Adrenal gland (tissue), 12 donors: ENCODE results near the gene NDUFB11. TPM values are rescaled to one million over a fixed set of nuclear protein-coding genes. Genes with fewer than 3 reads are reported as not detected.

Source experiments
- DNase-seq, 7 donors: peaks; one replicate each; pipeline ENCODE4 v3.0.0-alpha.2; 2019 to 2020
- H3K27ac ChIP-seq, 5 donors: fragments of 200-600 bp; sonication (generic) in 4 of 5; 1 replicate in 3 of 5; 2 replicates in 2 of 5; pipeline versions ENCODE4 v1.5.1 to v1.8.0; 2016 to 2020; ENCODE audit warnings: mild to moderate bottlenecking in 1 of 5
- H3K27me3 ChIP-seq: fragments of 200-600 bp; 2 replicates; pipeline ENCODE4 v1.8.0; 2021
- H3K36me3 ChIP-seq, 2 donors: fragments of 200-600 bp; replicated peaks in 1 of 2; 1 replicate in 1 of 2; 2 replicates in 1 of 2; pipeline versions ENCODE4 v1.5.1 to v1.8.0; 2018 to 2022
- H3K4me1 ChIP-seq, 2 donors: fragments of 200-600 bp; replicated peaks in 1 of 2; 1 replicate in 1 of 2; 2 replicates in 1 of 2; pipeline versions ENCODE4 v1.5.1 to v1.8.0; 2018 to 2021
- H3K4me3 ChIP-seq, 4 donors: fragments of 200-600 bp; sonication (generic) in 3 of 4; one replicate each; pipeline ENCODE4 v1.5.1; 2016 to 2018
- H3K9me3 ChIP-seq, 3 donors: fragments of 200-600 bp; sonication (generic) in 1 of 3; replicated peaks in 1 of 3; 1 replicate in 2 of 3; 2 replicates in 1 of 3; pipeline versions ENCODE4 v1.5.1 to v1.8.0; 2016 to 2021
- CTCF ChIP-seq, 6 experiments: fragments of 450-650 bp in 4 of 6; fragments of 200-600 bp in 2 of 6; sonication (generic) in 1 of 6; IDR thresholded peaks; 1 replicate in 5 of 6; 2 replicates in 1 of 6; pipeline versions ENCODE4 v1.5.1 to v1.8.0; 2016 to 2021; ENCODE audit warnings: antibody characterized with exemption in 6 of 6, mild to moderate bottlenecking in 2 of 6, moderate library complexity in 1 of 6
- POLR2A ChIP-seq, 2 donors: fragments of 450-650 bp; IDR thresholded peaks; one replicate each; pipeline ENCODE4 v1.6.1; 2017; ENCODE audit warnings: antibody characterized with exemption in 2 of 2, mild to moderate bottlenecking in 2 of 2, moderate library complexity in 1 of 2
- WGBS, 4 donors: extraction: QIAGEN DNeasy Blood & Tissue Kit in 2 of 4; methylation state at CpG; one replicate each; pipeline versions ENCODE4 v1.1.5 to v1.1.7; 2013 to 2017; 5-methylcytosine and 5-hydroxymethylcytosine counted together
- intact Hi-C, 2 donors: fragments of 100-400 bp; cut with DNase I; formaldehyde crosslinking; loops; one replicate each; pipeline versions ENCODE4 v1.14.1 to v1.15.0; 2022 to 2023
- polyA plus RNA-seq, 3 donors: library from polyadenylated mRNA; stranded (reverse); fragments of 200-250 nt in 2 of 3; fragments of 350-450 nt in 1 of 3; fragmentation: Illumina TruSeq in 1 of 3; extraction: RNeasy Lipid Tissue Mini Kit (QIAGEN cat#74804) in 1 of 3; gene quantifications; one replicate each; pipeline ENCODE4 v1.2.3, GENCODE V29; 2013 to 2014
- total RNA-seq, 9 donors: library from RNA; depleted of rRNA in 4 of 9; stranded (reverse); fragments of >200 nt in 4 of 9; fragments of 120-200 nt in 1 of 9; fragmentation: NEBNext Ultra II Directional in 1 of 9; extraction: Animal tissue kit (Norgen Biotek cat#: 25700) in 1 of 9; gene quantifications; one replicate each; pipeline versions ENCODE4 v1.1.0 to v1.2.4, GENCODE V29; 2013 to 2023
- donor health status: healthy with polysubstance abuse.
- donor health status: Bipolar disorder and iron deficiency.
- donor health status: DM: yes; HTN: yes; CAD: no.
- donor health status: DM: no; HTN: no; CAD: no.
- donor health status: DM: no; HTN: no; CAD: no.
- donor health status: DM: yes; HTN: yes; CAD: no.

Gene NDUFB11
- total and polyA plus RNA-seq, 12 donors, result 49.6 to 169 (median 143) TPM

GRCh38 chrX:47187106-47187677 lies 42.7 kb upstream of the NDUFB11 start:
- Histone ChIP-seq H3K4me1 (no peaks in the 10 kb centered on the region), H3K27me3 (peaks cover under 1% of the 10 kb centered on the region), H3K36me3 (peaks cover 0 to 29% of the 10 kb centered on the region in 2 donors), H3K9me3 (no peaks in the 10 kb centered on the region), H3K4me3 (no peak overlapping the region), H3K27ac (peak overlapping the region in 1 of 5 donors; percentile 10)
- DNase-seq, result peak in 4 of 7 donors; percentile 39 to 67 (median 58)
- TF ChIP-seq CTCF (IDR thresholded peaks at IDR 0.05) (no peak), POLR2A (IDR thresholded peaks at IDR 0.05) (no peak)
- WGBS, 4 donors, result 71 to 100% (median 77%) methylated on average over 1 to 4 of the region's 4 CpGs; no CpG with 5 or more reads in 1 of the 4 donors
- intact Hi-C loops, result loop anchor here in 1 of 2 donors (10.0 kb wide), 1 partner anchor 62 kb away; no protein-coding TSS in a partner anchor

- H3K27me3 ChIP-seq, result peaks cover 3% of the 10 kb centered on the region
- WGBS, 4 donors, result 90 to 94% (median 91%) methylated on average over 18 to 27 of the region's 27 CpGs; no CpG with 5 or more reads in 1 of the 4 donors
- no peak overlapping the region for H3K4me3 ChIP-seq
- TF ChIP-seq POLR2A (IDR thresholded peaks at IDR 0.05) (no peak), CTCF (IDR thresholded peaks at IDR 0.05) (no peak)
- H3K27ac ChIP-seq, result no peak overlapping the region
- no peak for DNase-seq
- H3K4me1 ChIP-seq, result no peaks in the 10 kb centered on the region
- no peaks in the 10 kb centered on the region for H3K9me3 ChIP-seq
- intact Hi-C loops, result loop anchor here in 1 of 2 donors (10.0 kb wide), 1 partner anchor 61 kb away; no protein-coding TSS in a partner anchor
- H3K36me3 ChIP-seq, result peaks cover 0 to 37% of the 10 kb centered on the region in 2 donors
Observed at GRCh38 chrX:47186096-47186740, 41.7 kb upstream of the NDUFB11 start.

- Histone ChIP-seq H3K36me3 (peaks cover 0 to 46% of the 10 kb centered on the region in 2 donors), H3K27me3 (peaks cover 3% of the 10 kb centered on the region), H3K4me1 (no peaks in the 10 kb centered on the region), H3K9me3 (no peaks in the 10 kb centered on the region), H3K4me3 (no peak overlapping the region), H3K27ac (no peak overlapping the region)
- WGBS, 4 donors, result 84 to 90% (median 86%) methylated on average over 16 to 17 of the region's 17 CpGs; no CpG with 5 or more reads in 1 of the 4 donors
- intact Hi-C loops, result loop anchor here in 1 of 2 donors (10.0 kb wide), 1 partner anchor 60 kb away; no protein-coding TSS in a partner anchor
- TF ChIP-seq CTCF (IDR thresholded peaks at IDR 0.05) (no peak), POLR2A (IDR thresholded peaks at IDR 0.05) (no peak)
- DNase-seq, result no peak
Observed at GRCh38 chrX:47185241-47185640, 40.7 kb upstream of the NDUFB11 start.

- TF ChIP-seq POLR2A (IDR thresholded peaks at IDR 0.05) (no peak), CTCF (IDR thresholded peaks at IDR 0.05) (no peak)
- Histone ChIP-seq H3K36me3 (peaks cover 0 to 53% of the 10 kb centered on the region in 2 donors), H3K9me3 (no peaks in the 10 kb centered on the region), H3K27ac (no peak overlapping the region), H3K4me3 (no peak overlapping the region), H3K4me1 (no peaks in the 10 kb centered on the region), H3K27me3 (peaks cover 3% of the 10 kb centered on the region)
- 83 to 94% (median 91%) methylated on average over 4 of the region's 4 CpGs for WGBS, 4 donors
- intact Hi-C loops, result loop anchor here in 1 of 2 donors (10.0 kb wide), 1 partner anchor 60 kb away; no protein-coding TSS in a partner anchor
- no peak for DNase-seq
Observed at GRCh38 chrX:47184486-47184885, 40.0 kb upstream of the NDUFB11 start.
